HG02798 (cell line): ENCODE measurements around the gene HES5.
"Not testable (repeated sequence)": the region's sequence is repeated elsewhere in the genome, so short reads cannot be mapped to it uniquely, and the experiment has no call there.

Source experiments
- ATAC-seq: cut with Tn5 transposase; IDR thresholded peaks from one replicate; pipeline ENCODE4 v1.9.1; 2021; ENCODE audit warnings: mild to moderate bottlenecking; ENCODE audit not compliant: unreplicated experiment, poor library complexity

Gene HES5, protein sequence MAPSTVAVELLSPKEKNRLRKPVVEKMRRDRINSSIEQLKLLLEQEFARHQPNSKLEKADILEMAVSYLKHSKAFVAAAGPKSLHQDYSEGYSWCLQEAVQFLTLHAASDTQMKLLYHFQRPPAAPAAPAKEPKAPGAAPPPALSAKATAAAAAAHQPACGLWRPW

DNA sequence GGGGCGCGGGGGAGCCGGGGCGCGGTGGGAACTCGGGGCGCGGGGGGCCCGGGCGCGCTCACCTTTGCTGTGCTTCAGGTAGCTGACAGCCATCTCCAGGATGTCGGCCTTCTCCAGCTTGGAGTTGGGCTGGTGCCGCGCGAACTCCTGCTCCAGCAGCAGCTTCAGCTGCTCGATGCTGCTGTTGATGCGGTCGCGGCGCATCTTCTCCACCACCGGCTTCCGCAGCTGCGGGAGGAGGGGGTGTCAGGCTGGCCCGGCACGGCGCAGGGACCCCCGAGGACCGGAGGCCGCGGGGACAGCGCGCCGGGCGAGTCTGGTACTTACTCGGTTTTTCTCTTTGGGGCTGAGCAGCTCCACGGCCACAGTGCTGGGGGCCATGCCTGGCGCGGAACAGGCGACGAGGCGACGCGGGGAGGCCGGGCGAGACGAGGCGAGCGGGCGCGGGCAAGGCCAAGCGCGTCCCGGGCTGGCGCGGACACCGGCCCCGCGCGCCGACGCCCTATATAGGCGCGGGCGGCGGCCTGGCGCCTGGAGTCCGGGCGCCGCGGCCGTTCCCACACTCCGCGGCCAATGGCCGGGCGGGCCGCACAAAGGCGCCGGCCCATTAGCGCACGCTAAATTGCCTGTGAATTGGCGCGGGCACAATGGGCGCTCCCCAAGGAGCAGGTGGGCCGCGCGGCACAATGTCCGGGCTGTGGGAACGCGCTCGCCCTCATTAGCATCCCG is at the start of gene HES5:
HES5 (minus strand) TSS at position 480 of the 729 bp plus-strand sequence; CDS start at position 381, 99 bp downstream.
- ATAC-seq: no peak

DNA sequence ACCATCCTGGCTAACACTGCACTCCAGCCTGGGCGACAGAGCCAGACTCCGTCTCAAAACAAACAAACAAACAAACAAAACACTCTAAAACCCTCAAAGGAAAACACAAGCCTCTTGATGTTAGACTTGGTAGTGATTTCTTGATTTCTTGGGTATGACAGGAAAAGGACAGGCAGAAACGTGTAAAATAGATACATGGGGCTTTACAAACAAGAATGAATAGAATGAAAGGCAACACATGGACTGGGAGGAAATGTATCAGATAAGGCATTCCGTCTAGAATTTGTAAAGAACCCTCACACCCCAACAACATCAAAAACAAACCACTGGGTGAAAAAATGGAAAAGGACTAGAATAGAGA is 48.7 kb upstream of the HES5 start:
- no peak for ATAC-seq

DNA sequence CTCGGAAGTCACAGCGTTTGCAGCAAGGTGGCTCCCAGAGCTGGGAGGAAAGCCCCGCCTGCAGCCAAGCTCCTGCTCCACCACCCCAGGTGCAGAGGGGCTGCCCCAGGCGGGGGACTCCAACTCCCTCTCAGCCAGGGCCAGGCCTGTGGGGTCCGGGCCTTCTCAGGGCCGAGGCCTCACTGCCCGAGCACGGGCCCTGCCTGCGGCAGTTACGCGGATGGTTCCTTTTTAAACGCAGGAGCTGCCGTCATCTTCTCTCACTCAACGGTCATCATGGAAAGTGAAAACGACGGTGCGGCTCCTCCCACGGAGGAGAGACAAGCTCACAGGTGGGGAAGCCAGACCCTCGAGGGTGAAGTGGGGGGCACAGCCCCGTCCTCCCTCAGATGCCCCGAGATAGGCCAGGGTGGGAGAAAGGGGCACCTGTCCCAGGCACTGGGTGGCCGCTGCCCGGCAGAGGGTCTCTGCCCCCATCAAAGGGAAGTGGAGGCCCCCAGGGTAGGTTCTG is 47.6 kb upstream of the HES5 start:
- ATAC-seq: peak; percentile 53

DNA sequence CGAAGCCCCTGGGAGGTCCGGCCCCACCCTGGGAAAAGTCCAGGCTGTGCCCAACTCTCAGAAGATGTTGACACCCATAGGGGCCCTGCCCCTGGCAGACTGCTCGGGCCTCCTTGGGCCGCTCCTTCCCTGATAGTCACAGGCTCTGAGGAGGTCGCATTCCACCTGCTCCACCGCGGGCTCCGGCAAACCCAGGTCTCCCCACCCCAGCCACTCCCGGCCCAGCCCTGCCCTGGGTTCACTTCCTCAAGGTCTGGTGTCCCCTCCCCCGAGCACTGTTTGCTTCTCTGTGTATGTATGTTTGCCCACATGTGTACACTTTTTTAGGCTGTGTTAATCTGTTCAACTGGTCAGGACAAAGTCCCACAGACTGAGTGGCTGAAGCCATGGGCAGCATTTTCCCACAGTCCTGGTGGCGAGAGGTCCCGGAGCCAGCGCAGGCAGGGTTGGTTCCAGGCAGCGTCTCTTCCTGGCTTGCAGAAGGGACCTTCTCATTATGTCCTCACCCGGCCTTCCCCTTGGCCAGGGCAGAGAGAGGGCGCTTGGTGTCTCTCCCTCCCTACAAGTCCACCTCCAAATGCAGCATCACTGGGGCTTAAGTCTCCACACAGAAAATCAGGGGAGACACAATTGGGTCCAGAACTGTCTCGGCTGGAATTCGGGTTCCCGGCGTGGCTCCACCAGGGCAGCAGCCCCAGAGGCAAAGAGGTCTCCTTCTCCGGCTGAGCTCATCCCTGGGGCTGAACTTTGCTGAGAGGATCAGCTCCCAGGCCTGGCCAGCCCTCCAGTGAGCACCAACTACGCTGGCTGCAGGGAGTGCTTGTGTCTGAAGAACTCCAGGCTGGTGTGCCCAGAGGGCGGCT is 46.0 kb upstream of the HES5 start:
- ATAC-seq: no peak

DNA sequence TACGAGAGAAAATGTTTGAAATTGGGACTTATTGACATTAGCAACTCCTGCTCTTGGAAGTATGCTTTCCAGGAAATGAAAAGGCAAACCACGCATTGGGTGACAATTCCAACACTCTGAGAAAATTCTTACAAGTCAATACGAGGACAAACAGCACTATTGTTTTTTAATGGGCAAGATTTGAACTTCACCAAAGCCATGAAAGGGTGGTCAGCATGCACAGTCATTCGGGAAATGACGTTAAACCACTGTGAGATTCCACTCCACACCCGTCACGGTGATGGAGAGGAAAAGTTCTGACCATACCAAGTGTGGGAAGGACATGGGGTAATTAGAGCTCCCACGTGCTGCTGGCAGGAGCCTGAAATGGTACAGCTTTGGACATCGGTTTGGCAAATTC is 44.3 kb upstream of the HES5 start:
- ATAC-seq: no peak

DNA sequence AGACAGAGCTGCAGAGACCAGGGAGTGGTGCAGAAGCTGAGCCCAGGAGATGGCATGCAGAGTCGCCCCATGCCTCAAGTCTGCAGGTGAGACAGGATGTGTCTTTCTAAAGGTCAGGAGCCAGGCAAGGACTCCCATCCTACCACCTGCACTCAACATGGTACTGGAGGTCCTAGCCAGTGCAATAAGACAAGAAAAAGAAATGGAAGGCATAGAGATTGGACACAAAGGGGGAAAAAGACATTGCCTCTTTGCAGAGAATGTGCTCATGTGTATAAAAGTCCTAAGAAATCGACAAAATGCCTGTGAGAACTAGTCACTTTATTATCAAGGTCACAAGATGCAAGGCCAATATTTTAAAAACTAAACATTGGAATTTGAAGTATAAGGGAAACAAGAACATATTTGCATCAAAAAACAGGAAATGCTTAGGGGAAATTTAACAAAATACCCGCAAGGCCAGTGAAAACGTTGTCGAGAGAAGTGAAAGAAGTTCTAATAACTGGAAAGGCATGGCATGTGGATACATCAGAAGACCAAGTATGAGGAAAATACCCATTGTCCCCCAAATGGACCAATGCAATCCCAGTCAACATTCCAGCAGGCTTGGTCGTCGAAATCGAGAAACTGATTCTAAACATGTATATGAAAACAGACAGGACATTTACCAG is 43.3 kb upstream of the HES5 start:
- ATAC-seq: no peak

DNA sequence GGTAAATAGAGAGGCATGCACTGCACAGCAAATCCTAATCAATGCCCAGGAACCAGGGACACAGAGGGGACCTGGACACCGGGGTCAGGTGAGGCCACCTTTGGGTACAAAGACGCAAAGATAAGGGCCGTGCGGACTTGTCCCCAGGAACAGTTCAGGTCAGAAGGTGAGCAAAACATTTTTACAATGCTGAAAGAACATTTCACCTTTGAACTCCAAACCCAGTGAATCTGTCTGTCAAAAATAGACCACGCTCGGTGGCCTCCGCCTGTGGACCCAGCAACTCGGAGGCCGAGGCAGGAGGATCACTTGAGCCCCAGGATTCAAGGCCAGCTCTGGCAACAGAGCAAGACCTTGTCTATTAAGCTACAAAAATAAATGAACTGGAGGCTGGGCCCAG is 41.3 kb upstream of the HES5 start:
- no peak for ATAC-seq

DNA sequence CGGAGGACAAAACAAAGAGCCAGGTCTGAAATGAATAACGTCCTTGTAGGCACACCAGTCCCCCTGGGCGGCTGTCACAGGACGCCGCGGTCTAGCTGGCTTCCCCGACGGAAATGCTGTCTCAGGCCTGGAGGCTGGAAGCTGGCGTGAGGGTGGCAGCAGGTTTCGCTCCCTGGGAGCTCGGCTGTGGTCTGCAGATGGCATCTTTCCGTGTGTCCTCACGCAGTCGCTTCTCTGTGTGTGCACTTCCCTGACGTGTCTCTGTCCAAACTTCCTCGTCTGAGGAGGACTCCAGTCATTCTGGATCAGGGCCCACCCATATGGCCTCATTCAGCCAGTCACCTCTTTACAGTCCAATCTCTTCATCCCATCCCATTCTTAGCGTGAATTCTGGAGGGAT is 40.3 kb upstream of the HES5 start:
- ATAC-seq: no peak

DNA sequence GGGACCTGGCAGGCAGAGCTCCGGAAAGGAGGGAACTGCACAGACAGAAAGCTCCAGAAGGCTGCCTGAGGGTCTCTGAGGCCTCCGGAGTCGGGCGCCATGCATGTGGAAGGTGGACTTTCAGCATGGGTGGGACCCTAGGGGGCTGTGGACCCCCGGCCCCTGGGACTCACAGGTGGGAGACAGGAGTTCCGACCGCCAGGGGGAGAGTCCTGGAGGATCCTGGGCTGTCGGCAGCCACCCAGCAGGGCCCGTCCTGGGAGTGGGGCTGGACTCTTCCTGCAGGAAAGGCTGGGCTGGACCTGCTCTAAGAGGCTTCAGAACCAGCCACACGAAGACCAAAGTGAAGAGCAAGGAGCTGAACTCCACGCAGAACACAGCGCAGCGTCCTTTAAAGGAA is 39.6 kb upstream of the HES5 start:
- ATAC-seq: not testable (repeated sequence)

DNA sequence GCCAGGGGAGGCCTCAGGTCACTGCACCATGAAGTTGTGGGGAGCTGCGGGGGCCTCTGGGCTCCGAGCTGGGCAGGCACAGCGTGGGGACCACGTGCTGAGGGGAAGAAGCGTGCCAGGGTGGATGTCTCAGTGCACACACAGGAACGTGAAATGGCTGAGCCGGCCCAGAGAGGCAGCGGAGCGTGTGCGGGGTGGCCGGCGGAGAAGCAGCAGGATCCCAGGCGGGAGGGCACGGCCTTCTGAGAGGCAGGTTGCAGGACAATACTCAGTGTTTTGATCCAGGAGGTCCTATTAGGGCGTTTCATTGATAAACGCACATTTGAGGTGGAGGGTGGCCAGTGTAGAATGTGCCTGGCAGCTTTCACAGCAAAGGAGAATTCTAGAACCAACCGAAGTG is 39.0 kb upstream of the HES5 start:
- ATAC-seq: no peak

DNA sequence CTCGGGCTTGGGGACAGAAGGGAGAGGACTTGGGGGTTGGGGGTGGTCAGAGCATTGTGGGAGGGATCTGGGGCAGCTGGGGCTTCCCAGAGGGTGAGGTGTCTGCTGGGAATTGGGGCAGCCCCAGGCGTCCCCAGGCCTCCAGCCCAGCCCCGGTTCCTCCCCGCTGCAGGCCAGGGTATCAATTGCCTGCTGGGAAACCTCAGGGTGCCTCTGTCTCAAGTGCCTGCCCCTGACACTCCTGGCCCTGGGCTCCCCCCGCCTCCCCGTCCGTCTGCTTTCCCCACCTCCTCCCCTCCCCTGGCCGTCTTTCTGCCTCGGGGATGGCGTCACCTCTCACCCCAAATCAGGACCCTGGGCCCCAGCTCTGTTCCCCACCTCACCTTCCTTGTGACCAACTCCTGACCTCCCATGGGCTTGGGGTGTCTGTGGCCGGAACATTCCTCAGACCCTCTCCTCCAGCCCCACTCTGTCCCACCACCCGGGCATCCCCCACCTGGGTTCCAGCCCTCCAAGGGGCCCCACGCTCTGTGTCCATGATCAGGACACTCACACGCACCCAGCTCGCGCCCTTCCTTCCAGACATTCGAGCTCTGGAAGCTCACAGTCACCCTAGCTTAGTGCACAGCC is 38.2 kb upstream of the HES5 start:
- ATAC-seq: not testable (repeated sequence)

DNA sequence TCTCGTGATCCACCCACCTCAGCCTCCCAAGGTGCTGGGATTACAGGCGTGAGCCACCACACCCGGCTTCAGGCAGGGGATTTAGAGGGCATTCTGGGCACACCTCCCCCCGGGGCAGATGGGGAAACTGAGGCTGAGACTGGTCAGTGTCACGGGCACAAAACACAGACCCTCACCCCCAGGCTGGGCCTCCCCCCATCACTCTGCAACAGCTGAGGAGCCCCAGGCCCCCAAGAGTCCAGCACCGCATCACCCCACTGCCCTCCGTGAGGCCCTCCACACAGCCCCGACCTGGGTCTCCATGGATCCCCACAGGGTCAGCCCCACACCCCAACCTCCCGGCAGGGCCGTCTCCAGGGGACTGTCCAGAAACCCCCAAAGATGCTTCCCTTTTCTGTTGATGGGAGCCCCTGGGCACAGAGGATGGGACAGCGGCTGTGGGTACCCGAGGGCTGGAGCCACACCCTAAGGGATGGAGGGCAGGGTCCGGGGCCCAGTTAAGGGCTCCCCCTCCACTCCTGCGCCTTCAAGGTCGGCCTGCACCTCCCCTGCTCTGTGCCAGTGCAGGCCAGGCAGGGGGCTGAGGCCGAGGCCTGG is 37.1 kb upstream of the HES5 start:
- ATAC-seq: no peak

DNA sequence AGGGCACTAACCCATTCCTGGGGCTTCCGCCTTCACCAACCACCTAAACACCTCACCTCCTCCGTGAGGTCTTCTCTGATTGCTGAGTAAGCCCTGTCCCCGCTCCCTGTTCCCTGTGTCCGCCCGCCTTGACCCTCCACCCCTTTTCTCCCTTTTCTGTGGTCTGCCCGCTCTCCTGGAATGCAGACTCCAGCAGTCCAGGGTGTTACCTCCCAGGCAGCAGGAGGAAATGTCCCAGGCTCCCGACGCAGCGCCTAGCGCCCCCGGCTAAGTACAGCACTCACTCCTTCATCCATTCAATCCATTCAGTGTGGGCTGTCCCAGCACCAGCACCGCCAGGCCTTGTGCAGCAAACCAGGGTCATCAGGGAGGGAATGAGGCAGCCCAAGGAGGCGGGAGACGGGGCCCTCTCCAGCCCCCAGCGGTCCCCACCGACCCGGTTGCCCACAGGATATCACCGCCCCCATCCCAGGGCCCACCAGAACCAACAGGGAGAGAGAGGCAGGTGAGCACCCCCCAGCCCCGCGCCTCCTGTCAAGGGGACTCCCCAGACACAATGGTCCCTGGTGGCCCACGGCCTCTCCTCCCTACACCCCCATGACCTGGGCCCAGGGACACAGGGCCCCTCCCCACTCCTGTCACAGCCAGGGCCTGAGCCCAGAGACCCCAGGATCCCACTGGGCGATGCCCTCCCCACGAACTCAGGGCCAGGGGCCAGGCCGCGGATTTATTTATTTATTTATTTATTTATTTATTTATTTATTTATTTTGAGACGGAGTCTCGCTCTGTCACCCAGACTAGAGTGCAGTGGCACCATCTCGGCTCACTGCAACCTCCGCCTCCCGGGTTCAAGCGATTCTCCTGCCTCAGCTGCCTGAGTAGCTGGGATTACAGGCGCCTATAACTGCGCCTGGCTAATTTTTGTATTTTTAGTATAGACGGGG is 36.3 kb upstream of the HES5 start:
- ATAC-seq: no peak

DNA sequence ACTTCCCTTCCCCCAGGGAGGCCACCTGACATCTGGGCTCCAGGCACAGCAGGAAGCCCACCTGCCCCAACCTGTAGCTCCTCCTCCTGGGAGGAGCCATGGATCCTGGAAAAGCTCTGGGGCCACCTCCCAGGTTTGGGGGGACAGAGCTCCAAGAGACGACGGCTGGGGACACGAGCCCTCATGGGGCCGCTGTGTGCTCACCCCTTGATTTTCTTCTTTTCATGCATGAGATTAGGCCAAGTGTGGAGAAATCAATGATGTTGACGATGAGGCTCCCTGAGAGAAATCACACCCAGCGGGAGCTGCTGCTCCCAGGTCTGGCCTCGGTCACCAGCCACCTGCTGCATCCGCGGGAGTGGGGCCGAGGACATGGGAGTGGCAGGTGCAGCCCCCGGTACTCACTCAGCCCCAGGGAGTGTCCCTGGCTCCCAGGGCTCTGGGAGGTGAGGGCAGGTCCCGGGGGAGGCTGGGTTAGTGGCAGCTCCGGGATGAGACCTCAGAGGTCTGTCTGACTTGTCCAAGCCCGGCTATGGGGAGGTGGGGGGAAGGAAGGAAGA is 34.8 kb upstream of the HES5 start:
- ATAC-seq: no peak

DNA sequence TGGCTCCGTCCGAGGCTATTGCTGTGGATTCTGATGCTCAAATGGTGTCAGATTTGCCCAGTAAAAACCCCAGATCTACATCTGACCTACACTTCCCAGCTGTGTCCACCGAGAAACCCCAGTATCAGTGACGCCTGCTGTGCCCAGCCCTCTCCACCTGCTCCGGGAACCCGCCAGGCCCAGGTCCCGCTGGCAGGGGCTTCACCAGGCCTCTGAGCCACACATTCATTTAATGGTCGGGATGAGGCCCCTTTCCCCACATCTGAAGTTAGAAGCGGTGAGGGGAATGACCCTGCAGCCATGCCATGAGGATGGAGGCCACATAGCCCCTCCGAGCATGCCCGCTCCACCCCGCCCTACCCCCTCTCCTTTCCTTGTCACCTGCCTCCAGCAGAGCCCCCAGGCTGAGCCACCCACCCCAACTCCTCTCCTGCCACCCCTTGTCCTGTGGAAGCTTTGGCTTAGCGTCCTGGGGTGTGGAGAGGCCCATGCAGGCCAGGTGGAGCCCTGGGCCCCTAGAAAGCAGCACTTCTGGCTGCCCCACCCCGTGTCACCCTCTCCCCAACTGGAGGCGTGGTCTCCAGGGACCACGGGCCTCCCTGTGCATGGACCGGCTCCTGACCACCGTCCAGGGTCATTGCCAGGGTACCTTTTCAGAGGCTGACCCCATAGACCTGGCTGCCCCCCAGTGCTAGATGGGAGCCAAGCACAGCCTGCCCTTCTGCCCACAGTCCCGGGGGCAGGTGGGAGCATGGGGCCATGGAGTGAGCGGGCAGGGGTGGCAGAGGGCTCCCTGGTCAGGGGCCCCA is 34.1 kb upstream of the HES5 start:
- no peak for ATAC-seq

DNA sequence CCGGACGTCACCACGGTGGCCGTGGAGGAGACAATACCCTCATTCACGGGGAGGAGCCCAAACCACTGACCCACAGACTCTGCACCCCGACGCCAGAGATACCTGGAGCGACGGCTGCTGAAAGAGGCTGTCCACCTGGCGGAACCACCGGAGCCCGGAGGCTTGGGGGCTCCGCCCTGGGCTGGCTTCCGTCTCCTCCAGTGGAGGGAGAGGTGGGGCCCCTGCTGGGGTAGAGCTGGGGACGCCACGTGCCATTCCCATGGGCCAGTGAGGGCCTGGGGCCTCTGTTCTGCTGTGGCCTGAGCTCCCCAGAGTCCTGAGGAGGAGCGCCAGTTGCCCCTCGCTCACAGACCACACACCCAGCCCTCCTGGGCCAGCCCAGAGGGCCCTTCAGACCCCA is 33.1 kb upstream of the HES5 start:
- ATAC-seq: no peak
